Neuronal stem cell (in vitro differentiated cells): ENCODE results near the gene MIS18BP1.

Experiments
- DNase-seq: peaks from one replicate; pipeline ENCODE4 v3.0.0-alpha.2; 2013; ENCODE audit warnings: low spot score
- H2AFZ ChIP-seq: one replicate; pipeline ENCODE4 v1.6.1; 2013; ENCODE audit warnings: mild to moderate bottlenecking, low read length, inconsistent platforms
- H2AK5ac ChIP-seq: 2 replicates; pipeline ENCODE4 v1.6.1; 2013; ENCODE audit warnings: low read depth, mild to moderate bottlenecking, inconsistent platforms, low read length, moderate library complexity, mixed read lengths
- H2BK120ac ChIP-seq: 2 replicates; pipeline ENCODE4 v1.6.1; 2013; ENCODE audit warnings: low read depth, mild to moderate bottlenecking, inconsistent platforms, low read length, moderate library complexity, mixed read lengths
- H2BK12ac ChIP-seq: one replicate; pipeline ENCODE4 v1.6.1; 2013; ENCODE audit warnings: low read length, inconsistent platforms
- H2BK15ac ChIP-seq: 2 replicates; pipeline ENCODE4 v1.6.1; 2013; ENCODE audit warnings: mild to moderate bottlenecking, low read length, inconsistent platforms, mixed read lengths
- H2BK5ac ChIP-seq: one replicate; pipeline ENCODE4 v1.6.1; 2013; ENCODE audit warnings: inconsistent platforms, mild to moderate bottlenecking, low read length, moderate library complexity
- H3K14ac ChIP-seq: one replicate; pipeline ENCODE4 v1.6.1; 2013; ENCODE audit warnings: low read length, inconsistent platforms
- H3K18ac ChIP-seq: 2 replicates; pipeline ENCODE4 v1.6.1; 2013; ENCODE audit warnings: low read length, inconsistent platforms
- H3K23ac ChIP-seq: 2 replicates; pipeline ENCODE4 v1.6.1; 2013; ENCODE audit warnings: low read depth, mild to moderate bottlenecking, mixed read lengths, low read length, inconsistent platforms; ENCODE audit not compliant: poor library complexity
- H3K27ac ChIP-seq: replicated peaks from 3 replicates; pipeline ENCODE4 v1.5.1; 2013; ENCODE audit warnings: low read length, inconsistent platforms
- H3K27me3 ChIP-seq, 3 experiments: 2 replicates each; pipeline ENCODE4 v1.6.1; 2013; ENCODE audit warnings: low read length in 3 of 3, mild to moderate bottlenecking in 2 of 3, inconsistent platforms in 1 of 3, low read depth in 1 of 3, mixed read lengths in 1 of 3, moderate library complexity in 1 of 3; ENCODE audit not compliant: control insufficient read depth in 3 of 3, insufficient read depth in 3 of 3
- H3K36me3 ChIP-seq, 2 donors: replicated peaks in 1 of 2; 2 replicates each; pipeline ENCODE4 v1.6.1; 2013; ENCODE audit warnings: low read length in 2 of 2; ENCODE audit not compliant: control insufficient read depth in 2 of 2, insufficient read depth in 2 of 2
- H3K4ac ChIP-seq: 2 replicates; pipeline ENCODE4 v1.6.1; 2013; ENCODE audit warnings: inconsistent platforms, mild to moderate bottlenecking, low read length, moderate library complexity
- H3K4me1 ChIP-seq, 2 donors: 1 replicate in 1 of 2; 2 replicates in 1 of 2; pipeline ENCODE4 v1.6.1; 2013; ENCODE audit warnings: low read length in 2 of 2, low read depth in 1 of 2; ENCODE audit not compliant: control insufficient read depth in 2 of 2, insufficient read depth in 1 of 2
- H3K4me2 ChIP-seq: one replicate; pipeline ENCODE4 v1.6.1; 2013; ENCODE audit warnings: mild to moderate bottlenecking, low read length, inconsistent platforms; ENCODE audit not compliant: insufficient read depth, poor library complexity, severe bottlenecking
- H3K4me3 ChIP-seq, 2 donors: 2 replicates each; pipeline ENCODE4 v1.5.1; 2013; ENCODE audit warnings: low read length in 2 of 2, mild to moderate bottlenecking in 2 of 2, inconsistent platforms in 1 of 2, moderate library complexity in 1 of 2
- H3K79me1 ChIP-seq: one replicate; pipeline ENCODE4 v1.6.1; 2013; ENCODE audit warnings: low read depth, mild to moderate bottlenecking, inconsistent platforms, low read length, moderate library complexity
- H3K9ac ChIP-seq: one replicate; pipeline ENCODE4 v1.6.1; 2013; ENCODE audit warnings: mild to moderate bottlenecking, low read depth, low read length, inconsistent platforms; ENCODE audit not compliant: poor library complexity
- H3K9me3 ChIP-seq, 2 donors: replicated peaks in 1 of 2; 2 replicates each; pipeline versions ENCODE3 to v1.6.1; 2013; ENCODE audit warnings: low read length in 2 of 2, mild to moderate bottlenecking in 2 of 2, inconsistent platforms in 1 of 2, low read depth in 1 of 2, mixed read lengths in 1 of 2, moderate library complexity in 1 of 2; ENCODE audit not compliant: control insufficient read depth in 2 of 2, insufficient read depth in 1 of 2
- H4K8ac ChIP-seq: one replicate; pipeline ENCODE4 v1.6.1; 2013; ENCODE audit warnings: low read depth, mild to moderate bottlenecking, inconsistent platforms, low read length, moderate library complexity
- H4K91ac ChIP-seq: one replicate; pipeline ENCODE4 v1.6.1; 2013; ENCODE audit warnings: low read length, low read depth, mild to moderate bottlenecking, inconsistent platforms; ENCODE audit not compliant: poor library complexity
- WGBS, 2 donors: extraction: QIAGEN DNeasy Blood & Tissue Kit; methylation state at CpG; one replicate each; pipeline ENCODE4 v1.1.7; 2013; ENCODE audit warnings: missing lambda C conversion rate in 2 of 2, mixed read lengths in 1 of 2; ENCODE audit not compliant: insufficient read length in 2 of 2, insufficient replicate concordance in 1 of 2; ENCODE audit errors: extremely low coverage in 2 of 2; 5-methylcytosine and 5-hydroxymethylcytosine counted together

MIS18BP1 gene

DNA sequence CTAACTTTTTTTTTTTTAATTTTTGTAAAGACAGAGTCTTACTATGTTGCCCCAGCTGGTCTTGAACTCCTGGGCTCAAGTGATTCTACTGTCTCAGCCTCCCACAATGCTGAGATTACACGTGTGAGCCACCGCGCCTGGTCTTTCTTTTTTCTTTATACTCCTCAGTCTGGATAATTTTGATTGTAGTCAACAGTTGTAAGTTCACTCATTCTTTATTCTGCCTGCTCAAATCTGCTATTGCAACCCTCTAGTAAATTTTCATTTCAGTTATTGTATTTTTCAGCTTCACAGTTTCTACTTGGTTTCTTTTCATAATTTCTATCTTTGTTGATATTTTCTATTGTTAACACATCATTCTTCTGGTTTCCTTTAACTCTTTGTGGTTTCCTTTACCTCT, 5.8 kb upstream of the MIS18BP1 start:
- Histone ChIP-seq H3K4me3 (no peak overlapping the region), H3K4me2 (no peak overlapping the region), H2BK15ac (no peak overlapping the region), H3K18ac (no peak overlapping the region), H3K36me3 (no peaks in the 10 kb centered on the region), H2BK5ac (no peak overlapping the region), H3K4me1 (peaks cover 0 to 2% of the 10 kb centered on the region in 2 donors), H3K27me3 (no peaks in the 10 kb centered on the region), H4K8ac (no peak overlapping the region), H4K91ac (no peak overlapping the region), H3K14ac (no peak overlapping the region), H2AFZ (no peak overlapping the region), H3K27ac (no peak overlapping the region), H2AK5ac (no peak overlapping the region), H3K23ac (no peak overlapping the region), H3K9me3 (peaks cover 1 to 9% of the 10 kb centered on the region in 2 donors), H3K9ac (no peak overlapping the region), H2BK120ac (no peak overlapping the region), H3K4ac (no peak overlapping the region), H3K79me1 (no peaks in the 10 kb centered on the region), H2BK12ac (no peak overlapping the region)
- WGBS, 2 donors, result no CpG with 5 or more reads among the region's 3 CpGs
- DNase-seq, result no peak

DNA sequence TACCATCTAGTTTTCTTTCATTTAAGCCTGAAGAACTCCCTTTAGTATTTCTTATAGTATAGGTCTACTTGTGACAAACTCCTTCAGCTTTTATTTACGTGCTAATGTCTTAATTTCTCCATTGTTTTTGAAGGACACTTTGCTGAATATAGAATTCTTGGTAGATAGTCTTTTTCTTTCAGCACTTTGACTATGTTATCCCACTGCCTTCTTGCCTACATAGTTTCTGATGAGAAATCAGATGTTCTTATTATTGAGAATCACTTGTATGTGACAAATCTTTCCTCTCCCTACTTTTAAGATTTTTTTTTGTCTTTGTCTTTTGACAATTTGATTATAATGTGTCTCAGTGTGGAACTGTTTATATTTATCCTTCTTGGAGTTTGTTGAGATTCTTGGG, 5.1 kb upstream of the MIS18BP1 start:
- no peak overlapping the region for H2BK5ac ChIP-seq
- H2BK15ac ChIP-seq, result no peak overlapping the region
- no peak overlapping the region for H2AK5ac ChIP-seq
- no CpG with 5 or more reads among the region's 1 CpG for WGBS, 2 donors
- no peaks in the 10 kb centered on the region for H3K79me1 ChIP-seq
- H2BK120ac ChIP-seq, result no peak overlapping the region
- no peak overlapping the region for H3K4ac ChIP-seq
- no peaks in the 10 kb centered on the region for H3K27me3 ChIP-seq
- H3K4me1 ChIP-seq, result peaks cover 0 to 2% of the 10 kb centered on the region in 2 donors
- H3K4me3 ChIP-seq, result no peak overlapping the region
- H2AFZ ChIP-seq, result no peak overlapping the region
- H3K36me3 ChIP-seq, result no peaks in the 10 kb centered on the region
- H3K27ac ChIP-seq, result no peak overlapping the region
- DNase-seq, result no peak
- no peak overlapping the region for H4K8ac ChIP-seq
- no peak overlapping the region for H3K4me2 ChIP-seq
- no peak overlapping the region for H3K23ac ChIP-seq
- H3K18ac ChIP-seq, result no peak overlapping the region
- no peak overlapping the region for H3K9ac ChIP-seq
- peaks cover 4 to 14% of the 10 kb centered on the region in 2 donors for H3K9me3 ChIP-seq
- no peak overlapping the region for H3K14ac ChIP-seq
- no peak overlapping the region for H2BK12ac ChIP-seq
- H4K91ac ChIP-seq, result no peak overlapping the region

DNA sequence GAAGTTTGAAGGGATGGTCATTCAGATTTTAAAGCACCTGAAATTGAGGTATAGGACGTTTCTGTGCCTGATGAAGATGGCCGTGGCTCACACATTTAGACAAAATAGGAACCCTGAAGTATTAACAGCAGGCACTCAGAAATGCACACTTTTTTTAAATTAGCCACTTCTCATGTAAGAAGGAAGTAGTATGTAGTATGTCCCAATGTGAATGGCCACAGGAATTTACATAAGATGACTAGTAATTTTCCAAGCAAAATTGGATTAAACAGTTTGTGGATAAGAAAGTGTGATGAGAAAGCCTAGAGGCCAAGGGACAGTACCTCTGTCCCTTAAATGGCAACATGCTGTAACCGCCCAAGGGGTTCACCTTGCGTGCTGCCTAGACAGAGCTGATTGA, 1.8 kb upstream of the MIS18BP1 start:
- no peak overlapping the region for H3K18ac ChIP-seq
- no peak overlapping the region for H4K91ac ChIP-seq
- no peak overlapping the region for H3K14ac ChIP-seq
- no peaks in the 10 kb centered on the region for H3K27me3 ChIP-seq
- DNase-seq, result no peak
- H2AFZ ChIP-seq, result no peak overlapping the region
- H3K4me3 ChIP-seq, result no peak overlapping the region
- peaks cover 0 to 2% of the 10 kb centered on the region in 2 donors for H3K4me1 ChIP-seq
- H3K36me3 ChIP-seq, result no peaks in the 10 kb centered on the region
- H2AK5ac ChIP-seq, result no peak overlapping the region
- WGBS, 2 donors, result no CpG with 5 or more reads among the region's 4 CpGs
- H3K4ac ChIP-seq, result no peak overlapping the region
- no peak overlapping the region for H2BK5ac ChIP-seq
- H3K9ac ChIP-seq, result no peak overlapping the region
- H4K8ac ChIP-seq, result no peak overlapping the region
- H3K4me2 ChIP-seq, result no peak overlapping the region
- no peak overlapping the region for H3K27ac ChIP-seq
- H3K23ac ChIP-seq, result no peak overlapping the region
- H2BK15ac ChIP-seq, result no peak overlapping the region
- H3K79me1 ChIP-seq, result no peaks in the 10 kb centered on the region
- H2BK12ac ChIP-seq, result no peak overlapping the region
- H2BK120ac ChIP-seq, result no peak overlapping the region
- peaks cover 4 to 23% of the 10 kb centered on the region in 2 donors for H3K9me3 ChIP-seq

DNA sequence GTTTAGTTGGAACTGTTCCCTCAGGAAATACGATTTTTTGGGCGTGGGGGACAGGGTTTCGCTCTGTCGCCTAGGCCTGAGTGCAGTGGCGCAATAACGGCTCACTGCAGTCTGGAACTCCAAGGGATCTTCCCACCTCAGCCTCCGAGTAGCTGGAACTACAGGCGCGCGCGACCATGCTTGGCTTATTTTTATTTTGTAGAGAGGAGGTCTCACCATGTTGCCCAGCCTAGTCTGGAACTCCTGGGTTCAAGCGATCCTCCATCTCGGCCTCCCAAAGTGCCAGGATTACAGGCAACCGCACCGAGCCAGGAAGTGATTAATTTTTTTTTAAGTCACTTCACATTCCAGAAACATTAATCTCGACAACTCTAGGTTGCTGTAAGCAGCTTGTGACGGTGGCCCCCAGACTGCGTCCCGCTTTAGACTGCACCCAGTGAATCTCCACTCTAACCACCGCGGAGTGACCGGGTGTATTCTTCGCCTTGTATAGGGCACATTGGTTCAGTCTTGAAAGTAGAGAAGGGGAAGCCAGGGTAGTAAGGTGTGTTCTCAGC, 830 bp upstream of the MIS18BP1 start:
- H3K4me3 ChIP-seq, result peak overlapping the region in 1 of 2 donors; percentile 79
- no peak overlapping the region for H3K27ac ChIP-seq
- no CpG with 5 or more reads among the region's 23 CpGs for WGBS, 2 donors

More for the DNA sequence above, 830 bp upstream of the MIS18BP1 start:
- H2BK120ac ChIP-seq, result no peak overlapping the region
- H2BK5ac ChIP-seq, result no peak overlapping the region
- H4K91ac ChIP-seq, result no peak overlapping the region
- H3K9ac ChIP-seq, result no peak overlapping the region
- H3K4me2 ChIP-seq, result no peak overlapping the region
- no peak overlapping the region for H4K8ac ChIP-seq
- no peaks in the 10 kb centered on the region for H3K79me1 ChIP-seq
- no peak overlapping the region for H3K14ac ChIP-seq
- H2BK15ac ChIP-seq, result no peak overlapping the region
- peak overlapping the region; percentile 93 for H2AFZ ChIP-seq
- no peak overlapping the region for H2BK12ac ChIP-seq
- no peak overlapping the region for H3K18ac ChIP-seq
- peaks cover 4 to 22% of the 10 kb centered on the region in 2 donors for H3K9me3 ChIP-seq
- H3K36me3 ChIP-seq, result peaks cover 0 to 4% of the 10 kb centered on the region in 2 donors
- H2AK5ac ChIP-seq, result no peak overlapping the region
- no peaks in the 10 kb centered on the region for H3K27me3 ChIP-seq
- H3K23ac ChIP-seq, result no peak overlapping the region
- H3K4me1 ChIP-seq, result no peaks in the 10 kb centered on the region
- DNase-seq, result no peak
- H3K4ac ChIP-seq, result no peak overlapping the region
